22Rv1 (cell line): ENCODE data around the gene MIGA1.

Source experiments
- CTCF ChIP-seq: fragments of 450-650 bp; IDR thresholded peaks from 2 replicates; pipeline ENCODE4 v1.5.1; 2017; ENCODE audit warnings: mild to moderate bottlenecking
- ZFX ChIP-seq: fragments of 450-650 bp; IDR thresholded peaks from 2 replicates; pipeline ENCODE4 v1.6.1; 2017; ENCODE audit warnings: antibody characterized with exemption, borderline replicate concordance

DNA sequence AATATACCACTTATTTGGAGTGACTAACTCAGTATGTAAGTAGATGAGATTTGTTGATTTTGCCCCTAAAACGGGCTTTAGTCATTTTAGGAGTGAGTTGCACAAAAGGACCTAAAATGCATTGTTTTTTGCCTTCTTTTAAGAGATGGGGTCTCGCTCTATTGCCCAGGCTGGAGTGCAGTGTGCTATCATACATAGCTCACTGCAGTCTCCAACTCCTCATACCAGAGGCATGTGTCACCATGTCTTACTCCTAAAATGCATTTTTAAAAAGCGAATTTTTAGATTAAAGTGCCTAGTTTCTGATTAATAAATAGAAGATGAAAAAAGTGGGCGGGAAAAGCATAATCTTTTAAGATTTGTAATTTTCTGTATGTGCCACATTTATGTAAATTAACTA, 97.4 kb downstream of the MIGA1 start:
- TF ChIP-seq CTCF (no peak), ZFX (no peak)
